Erythroblast (primary cell): ENCODE data around the gene NTHL1.

Experiments used
- GATA1 ChIP-seq: IDR thresholded peaks from 2 replicates; pipeline ENCODE4 v1.6.1; 2011; ENCODE audit warnings: low read depth, mild to moderate bottlenecking, control low read depth, low read length, moderate library complexity
- POLR2A ChIP-seq: IDR thresholded peaks from 2 replicates; pipeline ENCODE4 v1.6.1; 2011; ENCODE audit warnings: mild to moderate bottlenecking, low read length

DNA sequence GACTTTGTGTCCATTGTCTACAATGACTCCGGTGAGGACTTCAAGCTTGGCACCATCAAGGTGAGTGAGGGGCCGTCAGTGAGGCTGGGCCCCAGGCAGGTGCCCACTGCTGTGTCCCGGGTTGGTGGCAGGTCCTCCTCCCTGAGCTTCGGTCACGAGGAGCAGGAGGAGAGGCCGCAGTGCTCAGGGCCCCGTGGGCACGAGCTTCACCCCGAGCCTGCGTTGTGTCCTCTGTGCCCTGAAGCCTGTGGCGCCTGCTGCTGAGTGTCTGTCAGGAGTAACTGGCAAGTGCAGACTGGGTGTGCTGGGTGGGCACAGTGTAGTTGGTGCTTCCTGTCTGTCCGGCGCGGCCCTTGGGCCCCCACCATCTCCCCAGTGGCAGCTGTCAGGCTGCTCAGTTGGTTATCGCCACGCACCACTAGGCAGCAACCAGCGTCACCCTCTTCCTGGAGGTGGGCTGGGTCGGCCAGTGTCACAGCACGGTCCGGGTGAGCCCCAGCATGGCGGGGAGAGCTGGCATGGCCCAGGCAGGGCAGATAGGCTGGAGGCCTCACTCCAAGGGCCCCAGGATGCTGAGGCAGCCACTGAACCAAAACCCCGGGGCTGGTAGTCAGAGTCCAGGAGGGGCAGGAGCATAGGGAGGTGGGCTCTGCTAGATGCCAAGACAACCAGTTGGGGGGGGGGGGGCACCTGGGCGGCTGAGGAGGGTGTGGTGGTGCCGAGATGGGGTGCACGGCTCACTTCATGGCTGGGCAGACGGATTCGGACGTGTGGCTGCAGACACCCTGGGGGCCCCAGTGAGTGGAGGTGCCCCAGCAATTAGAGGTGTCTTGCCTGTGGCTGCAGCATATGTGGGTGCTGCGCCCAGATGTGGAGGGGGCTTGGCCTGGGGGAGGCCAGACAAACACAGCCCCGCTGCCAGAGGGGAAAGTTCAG is 39.4 kb upstream of the NTHL1 start:
- TF ChIP-seq POLR2A: no peak
- no peak for TF ChIP-seq GATA1
